HG03558 (cell line): ENCODE results near the gene NEURL1B.

Experiments used
- ATAC-seq: cut with Tn5 transposase; IDR thresholded peaks from one replicate; pipeline ENCODE4 v1.9.1; 2021; ENCODE audit warnings: moderate number of reproducible peaks; ENCODE audit not compliant: unreplicated experiment; ENCODE audit errors: extremely low read depth

NEURL1B gene

GRCh38 chr5:172726966-172727365, 85.9 kb downstream of the NEURL1B start:
- ATAC-seq: no peak

DNA sequence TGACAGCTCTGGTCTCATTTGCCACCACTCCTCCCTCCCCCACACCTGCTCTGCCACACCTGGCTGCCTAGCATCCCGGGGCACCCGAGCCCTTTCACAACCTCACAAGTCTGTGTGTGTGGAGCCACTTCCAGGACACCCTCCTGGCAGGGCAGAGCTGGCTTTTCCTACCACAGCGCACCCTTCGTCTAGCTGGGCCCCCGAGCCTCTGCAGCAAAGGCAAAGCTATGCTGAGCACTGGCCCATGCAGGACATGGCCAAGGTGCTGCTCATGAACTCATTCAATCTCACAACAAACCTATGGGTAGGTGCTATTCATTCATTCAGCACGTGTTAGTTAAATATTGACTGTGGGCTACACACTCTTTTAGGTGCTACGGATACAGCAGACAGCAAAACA, 86.5 kb downstream of the NEURL1B start:
- ATAC-seq: no peak

GRCh38 chr5:172728481-172729241, 87.6 kb downstream of the NEURL1B start:
- ATAC-seq: no peak

DNA sequence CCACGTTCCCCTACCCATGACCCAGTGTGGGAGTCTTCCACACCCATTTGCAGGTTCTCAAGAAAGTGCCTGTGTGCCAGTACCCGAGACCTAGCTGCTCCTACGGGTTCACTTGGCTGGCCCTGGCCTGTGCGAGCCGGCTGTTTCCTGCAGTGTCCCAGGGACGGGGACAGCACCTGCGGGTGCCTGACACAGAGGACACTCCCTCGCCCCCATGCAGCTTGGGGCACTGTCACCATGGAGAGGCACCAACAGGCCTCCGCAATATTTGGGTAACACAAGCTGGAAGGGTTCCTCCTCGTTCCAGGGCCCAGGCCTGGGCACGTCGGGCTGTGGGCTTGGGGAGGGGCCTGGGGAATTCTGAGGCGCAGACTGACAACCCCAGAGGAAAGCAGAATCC, 88.5 kb downstream of the NEURL1B start:
- ATAC-seq: no peak

DNA sequence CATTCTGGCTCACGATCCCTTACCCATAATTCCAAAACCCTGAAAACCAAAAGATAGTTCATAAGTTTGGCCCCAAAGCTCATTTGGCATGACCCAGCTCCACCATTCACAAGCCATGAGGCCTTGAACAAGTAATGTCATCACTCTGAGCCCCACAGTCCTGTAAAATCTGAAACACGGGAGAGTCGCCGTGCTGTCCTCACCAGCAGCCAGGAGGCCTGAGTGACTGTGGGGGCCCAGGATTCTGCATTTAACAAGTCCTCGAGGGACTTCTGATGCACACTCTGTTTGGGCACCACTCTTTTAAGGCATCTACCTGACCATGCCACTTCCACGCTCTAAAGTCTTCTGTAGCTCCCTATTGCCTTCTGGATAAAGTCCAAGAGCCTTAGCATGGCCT, 89.2 kb downstream of the NEURL1B start:
- no peak for ATAC-seq

DNA sequence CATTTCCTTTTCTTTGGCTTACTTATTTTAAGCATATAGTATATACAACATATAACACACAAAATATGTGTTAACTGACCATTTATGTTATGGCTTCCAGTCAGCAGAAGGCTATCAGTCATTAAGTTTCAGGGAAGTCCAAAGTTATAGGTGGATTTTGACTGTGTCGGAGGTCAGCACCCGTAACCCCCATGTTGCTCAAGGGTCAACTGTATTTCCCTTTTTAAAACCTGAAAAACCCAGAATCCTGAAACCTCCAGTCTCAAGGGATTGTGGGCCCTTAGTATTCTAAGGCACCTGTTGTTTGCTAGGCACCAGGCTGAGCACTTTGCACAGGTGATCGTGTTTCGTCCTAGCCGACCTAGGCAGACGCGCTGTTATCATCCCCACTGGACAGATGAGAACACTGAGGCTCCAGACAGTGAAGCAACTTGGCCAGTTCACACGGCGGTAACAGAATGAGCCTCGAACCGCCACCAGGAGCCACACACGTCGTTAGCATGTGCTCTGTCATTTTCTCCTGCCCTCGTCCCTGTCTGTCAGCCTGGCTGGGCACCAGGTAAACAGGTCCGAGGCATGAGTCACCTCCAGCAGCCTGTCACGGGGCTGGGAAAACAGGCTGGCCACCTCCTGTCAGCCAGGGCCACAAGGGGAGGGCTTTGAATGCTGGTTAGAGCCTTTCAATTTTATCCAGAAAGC, 90.1 kb downstream of the NEURL1B start:
- no peak for ATAC-seq

- no peak for ATAC-seq
Measured at GRCh38 chr5:172731680-172732074, 90.6 kb downstream of the NEURL1B start.

GRCh38 chr5:172732201-172732865, 91.3 kb downstream of the NEURL1B start:
- no peak for ATAC-seq

DNA sequence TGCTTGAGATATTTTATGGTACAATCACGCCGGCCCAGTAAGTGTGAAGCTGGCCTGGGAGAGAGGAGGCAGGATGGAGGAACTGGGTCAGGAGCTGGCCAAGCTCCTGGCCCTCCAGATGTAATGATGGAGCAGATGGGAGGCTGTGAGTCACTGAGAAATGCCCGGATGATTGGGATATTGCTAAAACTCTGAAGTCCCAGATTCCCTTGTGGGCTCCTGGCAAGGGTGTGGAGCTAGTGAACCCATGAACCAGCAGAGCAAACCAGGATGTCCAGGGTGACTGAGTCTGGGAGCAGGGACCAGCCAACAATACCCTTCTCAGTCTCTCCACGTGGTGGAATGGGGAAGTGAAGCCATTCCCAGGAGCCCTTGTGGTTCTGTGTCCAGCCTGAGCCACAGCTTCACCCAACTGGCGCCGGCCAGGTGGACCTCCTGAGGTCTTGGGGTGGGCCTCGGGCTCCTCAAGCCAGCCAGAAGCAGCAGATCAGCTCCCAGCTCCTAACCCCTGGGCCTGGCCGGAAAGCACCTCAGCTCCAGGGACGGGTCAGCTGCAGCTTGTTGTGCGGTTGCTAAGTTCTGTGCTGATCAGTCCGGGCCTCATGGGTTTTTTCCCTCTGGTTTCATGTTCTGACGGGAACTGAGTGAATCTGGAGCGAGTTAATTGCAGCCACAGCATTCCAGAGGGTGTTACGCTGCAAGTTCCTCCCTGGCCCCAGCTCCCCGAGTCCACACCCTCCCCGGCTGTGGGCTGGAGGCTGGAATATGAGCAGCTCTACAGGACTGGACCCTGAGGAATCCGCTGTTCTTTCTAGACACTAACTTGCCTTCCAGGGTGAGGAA, 92.3 kb downstream of the NEURL1B start:
- no peak for ATAC-seq

DNA sequence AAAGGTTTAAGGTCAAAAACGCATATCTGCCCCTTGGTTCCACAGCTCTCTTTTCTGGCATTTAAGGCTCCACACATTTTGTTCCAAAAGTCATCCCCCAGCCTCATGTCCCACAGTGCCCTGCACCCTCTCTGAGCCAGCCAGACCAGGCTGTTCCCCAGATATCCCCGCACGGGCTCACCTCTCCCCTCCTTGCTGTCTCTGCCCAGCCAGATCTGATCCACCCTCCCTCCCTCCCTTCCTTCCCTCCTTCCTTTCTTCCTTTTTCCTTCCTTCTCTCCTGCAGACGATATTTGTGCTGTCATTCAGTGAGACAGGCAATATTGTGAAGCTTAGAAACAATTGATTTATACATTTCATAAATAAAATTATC, 92.9 kb downstream of the NEURL1B start:
- ATAC-seq: no peak

- ATAC-seq: no peak
Measured at GRCh38 chr5:172735141-172735831, 94.2 kb downstream of the NEURL1B start.

- no peak for ATAC-seq
Measured at GRCh38 chr5:172736508-172737135, 95.6 kb downstream of the NEURL1B start.

- ATAC-seq: no peak
Measured at GRCh38 chr5:172739375-172739774, 98.3 kb downstream of the NEURL1B start.

- ATAC-seq: no peak
Measured at GRCh38 chr5:172740428-172741205, 99.6 kb downstream of the NEURL1B start.
